Mesenteric fat pad (tissue), 1 donor: ENCODE measurements around the gene DCAF8. TPM values are rescaled to one million over a fixed set of nuclear protein-coding genes. Genes with fewer than 3 reads are reported as not detected.

Experiments
- DNase-seq: peaks from one replicate; pipeline ENCODE4 v3.0.0-alpha.2; 2020; ENCODE audit warnings: low spot score
- total RNA-seq: library from RNA; stranded (reverse); fragmentation: NEBNext Ultra II Directional; extraction: Animal tissue kit (Norgen Biotek cat#: 25700); gene quantifications from one replicate; pipeline ENCODE4 v1.2.1, GENCODE V29; 2021
- donor health status: DM: yes; HTN: yes; CAD: no.

Gene DCAF8
- total RNA-seq, 1 donor from 2014 or later = 127 TPM

DNA sequence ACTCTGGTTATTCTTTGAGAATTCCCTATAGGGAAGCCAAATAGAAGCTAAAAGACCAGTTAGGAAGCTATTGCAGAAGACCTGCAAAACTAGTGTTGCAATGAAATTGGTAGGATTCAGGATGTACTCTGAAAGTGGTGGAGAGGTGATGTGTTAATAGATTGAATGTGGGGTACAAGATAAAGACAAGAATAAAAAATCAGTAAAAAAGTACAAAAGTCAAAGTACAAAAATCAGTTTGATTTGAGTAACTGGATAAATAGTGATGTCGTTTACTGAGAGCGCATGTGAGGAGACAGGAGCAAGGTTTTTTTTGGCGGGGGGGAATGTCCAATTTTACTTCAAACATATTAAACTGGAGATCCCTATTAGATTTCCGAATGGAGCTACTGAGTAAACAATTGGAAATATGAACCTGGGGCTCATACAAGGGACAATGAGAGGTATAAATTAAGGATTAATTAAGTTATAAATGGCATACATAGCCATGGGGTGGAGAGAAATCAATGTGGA is 2.5 kb upstream of the DCAF8 start:
- no peak for DNase-seq

GRCh38 chr1:160261556-160261892 is 825 bp downstream of the DCAF8 start:
- DNase-seq = no peak

DNA sequence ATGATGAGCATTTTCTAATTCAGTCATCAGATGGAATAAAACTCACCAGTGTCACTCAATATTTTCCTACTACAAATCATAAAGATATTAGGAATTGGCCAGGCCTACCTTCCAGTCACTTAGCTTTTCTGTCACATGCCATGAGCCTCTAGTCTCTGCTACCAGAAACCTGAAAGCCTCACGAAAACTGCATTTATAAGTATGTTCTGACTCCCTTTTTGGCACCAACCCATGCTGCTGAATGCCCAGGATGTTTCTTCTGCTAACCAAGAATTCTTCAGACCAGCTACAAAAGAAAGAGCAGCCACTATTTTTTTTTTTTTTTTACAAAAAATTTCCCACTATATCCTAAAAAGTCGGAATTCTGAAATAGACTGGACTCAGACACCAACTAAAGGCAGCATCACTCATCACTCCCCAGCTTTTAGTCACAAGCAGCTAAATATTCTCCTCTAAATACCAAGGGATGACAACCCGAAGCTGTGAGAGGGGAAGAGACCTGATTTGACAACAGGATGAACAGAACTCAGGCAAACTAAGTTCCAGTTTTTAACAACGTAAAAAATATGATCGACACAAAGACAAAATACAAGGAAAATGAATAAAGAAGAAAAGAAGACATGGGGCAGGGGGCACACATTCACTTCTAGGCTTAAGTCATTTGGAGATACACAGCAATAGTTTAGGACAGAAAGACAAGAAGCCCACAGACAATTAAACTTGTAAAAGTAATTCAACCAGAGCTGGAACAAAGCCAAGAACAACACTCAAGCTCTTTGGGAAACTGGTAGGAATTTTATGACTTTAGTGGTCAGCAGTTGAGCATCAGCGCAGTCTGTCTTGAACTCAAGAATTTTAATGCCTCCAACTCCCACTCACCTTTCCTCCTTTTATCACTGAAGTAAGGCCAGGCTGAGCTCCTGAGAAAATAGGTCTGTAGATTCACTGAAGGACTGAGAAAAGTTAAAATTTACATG is 1.7 kb downstream of the DCAF8 start:
- DNase-seq = no peak

DNA sequence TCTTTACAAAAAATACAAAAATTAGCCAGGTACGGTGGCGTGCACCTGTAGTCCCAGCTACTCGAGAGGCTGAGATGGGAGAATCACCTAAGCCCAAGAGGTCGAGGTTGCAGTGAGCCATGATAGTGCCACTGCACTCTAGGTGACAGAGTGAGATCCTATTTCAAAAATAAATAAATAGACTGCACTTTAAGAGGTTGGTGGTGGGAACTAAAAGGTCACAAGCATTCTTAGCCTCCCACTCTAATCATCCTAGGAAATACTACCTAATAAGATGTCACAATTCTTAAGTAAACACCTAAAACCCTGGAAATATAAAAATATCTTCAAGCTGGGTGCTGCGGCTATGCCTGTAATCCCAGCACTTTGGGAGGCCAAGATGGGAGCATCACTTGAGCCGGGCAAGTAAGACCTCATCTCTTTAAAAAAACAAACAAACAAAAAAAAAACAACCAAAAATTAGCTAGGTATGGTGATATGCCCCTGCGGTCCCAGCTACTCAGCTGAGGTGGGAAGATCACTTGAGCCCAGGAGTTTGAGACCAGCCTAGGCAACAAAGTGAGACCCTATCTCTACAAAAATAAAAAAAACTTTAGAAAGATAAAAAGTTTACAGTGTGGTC is 4.1 kb downstream of the DCAF8 start:
- no peak for DNase-seq

- no peak for DNase-seq
These were observed 4.8 kb downstream of the DCAF8 start for GRCh38 chr1:160257411-160258015.

DNA sequence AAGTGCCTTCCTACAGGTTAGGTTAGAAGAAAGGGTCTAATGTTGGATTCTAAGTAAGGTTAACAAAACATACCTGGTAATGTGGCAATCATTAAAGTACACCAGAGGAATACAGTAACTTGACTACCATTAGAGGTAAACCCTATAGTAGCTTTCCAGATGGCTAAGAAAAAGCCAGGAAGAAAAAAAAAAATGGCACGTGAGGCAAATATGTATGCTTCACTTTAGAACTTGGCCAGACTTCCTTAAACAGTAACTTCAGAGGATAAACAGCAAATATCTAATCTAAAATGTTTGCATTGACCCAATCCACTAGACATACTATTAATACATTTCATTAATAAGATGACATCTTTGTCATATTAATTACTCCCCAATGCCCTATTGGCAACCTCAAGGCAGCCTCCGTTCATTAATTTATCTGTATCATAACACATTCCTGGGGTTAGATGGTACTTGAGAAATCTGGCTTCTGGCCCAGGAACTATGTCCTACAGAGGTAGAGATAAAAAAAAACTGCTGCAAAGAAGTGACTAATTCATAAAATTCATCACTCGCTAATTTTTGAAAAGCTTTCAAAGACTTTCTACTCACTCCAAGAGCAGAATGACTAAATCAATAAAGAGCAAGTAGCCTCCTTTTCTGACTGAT is 5.8 kb downstream of the DCAF8 start:
- no peak for DNase-seq

DNA sequence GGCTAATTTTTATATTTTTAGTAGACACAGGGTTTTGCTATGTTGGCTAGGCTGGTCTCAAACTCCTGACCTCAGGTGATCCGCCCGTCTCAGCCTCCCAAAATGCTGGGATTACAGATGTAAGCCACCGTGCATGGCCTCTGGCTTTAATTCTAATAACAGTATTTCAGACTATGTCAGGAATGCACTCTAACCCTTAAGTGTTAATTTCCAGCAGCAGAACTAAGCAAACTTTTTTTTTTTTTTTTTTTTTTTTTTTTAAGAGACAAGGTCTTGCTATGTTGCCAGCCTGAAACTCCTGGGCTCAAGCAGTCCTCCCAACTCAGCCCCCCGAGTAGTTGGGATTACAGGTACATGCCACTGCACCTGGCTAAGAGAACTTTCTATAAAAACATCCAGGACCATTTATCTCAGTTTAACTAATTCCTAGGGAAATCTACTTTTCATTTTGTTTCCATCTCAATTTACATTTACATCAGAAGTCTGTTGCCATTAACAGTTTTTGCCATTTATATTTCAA is 6.5 kb downstream of the DCAF8 start:
- no peak for DNase-seq

- no peak for DNase-seq
These were observed 10.4 kb downstream of the DCAF8 start for GRCh38 chr1:160251687-160252526.

- DNase-seq = no peak
These were observed 11.3 kb downstream of the DCAF8 start for GRCh38 chr1:160251011-160251410.

DNA sequence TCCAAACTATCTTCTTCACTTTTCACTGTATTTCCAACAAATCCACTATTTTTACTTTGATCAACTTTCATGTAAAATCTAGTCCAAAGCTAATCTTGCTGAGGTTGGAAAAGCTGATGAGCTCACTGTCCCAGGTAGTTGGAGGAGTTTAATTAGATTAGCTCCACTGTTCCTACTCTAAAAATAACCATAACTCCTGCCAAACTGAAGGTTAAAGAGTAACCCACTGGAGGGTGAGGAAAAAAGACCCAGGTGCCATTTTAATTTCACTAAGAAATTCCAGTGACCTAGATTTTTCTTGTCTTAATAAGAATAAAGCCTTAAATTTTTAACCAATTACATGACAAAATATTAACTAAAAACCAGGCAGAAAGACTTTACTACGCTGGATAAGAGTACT is 15.3 kb downstream of the DCAF8 start:
- no peak for DNase-seq

DNA sequence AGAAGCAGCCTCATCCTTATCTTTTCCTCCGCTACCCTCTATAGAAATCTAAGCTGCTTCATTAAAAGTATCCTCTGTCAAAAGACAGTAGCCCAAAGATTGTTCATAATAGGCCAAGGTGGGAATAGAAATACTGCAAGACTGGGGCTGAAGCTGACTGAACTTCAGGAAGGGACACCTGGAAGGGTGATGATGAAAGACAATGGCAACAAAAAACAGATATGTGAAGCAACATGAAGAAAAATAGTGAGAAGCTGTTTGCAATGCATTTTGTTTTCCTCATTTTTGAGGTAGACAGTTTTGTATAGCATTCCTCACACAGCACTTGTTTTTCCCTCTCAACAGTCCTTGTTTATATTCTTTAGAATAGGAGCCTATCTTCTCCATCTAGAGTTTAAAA is 16.9 kb downstream of the DCAF8 start:
- DNase-seq = no peak

GRCh38 chr1:160244209-160244608 is 18.1 kb downstream of the DCAF8 start:
- DNase-seq = no peak

DNA sequence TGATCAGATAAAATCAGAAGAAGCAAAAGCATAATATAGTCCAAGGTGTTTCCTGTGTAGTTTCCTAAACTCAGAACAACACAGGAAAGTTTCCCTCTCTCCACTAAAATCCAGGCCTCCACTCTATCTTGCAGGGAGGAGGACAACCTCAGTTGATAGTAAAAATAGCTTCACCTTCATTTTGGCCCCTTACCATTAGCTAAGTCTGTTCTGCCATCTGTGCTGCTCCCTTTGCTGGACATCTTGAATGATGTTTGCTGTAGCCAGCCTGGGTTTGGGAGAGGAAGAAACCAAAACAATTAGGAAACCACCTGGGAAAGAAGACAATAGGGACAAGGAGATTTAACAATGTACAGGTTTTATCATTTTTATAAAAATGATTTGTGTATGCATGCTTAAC is 18.6 kb downstream of the DCAF8 start:
- no peak for DNase-seq

GRCh38 chr1:160239582-160240299 is 22.6 kb downstream of the DCAF8 start:
- DNase-seq = no peak

DNA sequence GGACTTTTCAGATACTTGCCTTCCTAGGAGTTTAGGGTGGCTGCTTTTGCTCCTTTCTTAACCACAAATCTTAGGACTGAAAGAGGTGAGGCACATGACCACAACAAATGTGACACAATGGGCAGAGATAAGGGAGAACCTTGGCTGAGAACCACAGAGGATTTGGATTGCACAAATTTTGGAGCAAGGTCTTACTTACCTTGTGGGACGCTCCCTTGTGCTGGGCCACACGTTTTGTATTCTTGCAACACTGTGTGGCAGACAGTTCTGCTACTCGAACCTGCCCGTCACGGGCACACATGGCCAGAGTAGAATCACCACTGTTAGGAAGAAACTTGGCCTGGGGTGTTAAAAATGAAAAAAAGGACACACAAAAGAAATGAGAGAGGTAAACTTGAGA is 23.9 kb downstream of the DCAF8 start:
- no peak for DNase-seq

- no peak for DNase-seq
These were observed 24.8 kb downstream of the DCAF8 start for GRCh38 chr1:160237558-160237957.

DNA sequence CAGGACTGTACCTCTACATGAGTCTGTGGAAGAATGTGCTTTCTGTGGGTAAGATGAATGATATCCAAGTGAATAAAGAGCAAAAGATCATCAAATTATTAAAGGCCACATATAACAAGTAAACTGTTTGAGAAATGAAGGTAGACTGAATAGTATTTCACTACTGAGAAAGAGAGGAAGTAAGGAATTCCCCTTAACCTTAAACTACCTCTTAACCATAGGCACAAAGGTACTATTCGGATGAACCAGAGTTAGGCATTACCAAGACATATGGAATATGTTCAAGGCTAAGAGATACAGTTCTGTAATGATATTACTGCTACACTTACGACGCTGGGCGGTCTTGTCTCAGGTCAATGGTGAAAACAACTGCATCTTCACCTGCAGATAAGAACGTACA is 25.5 kb downstream of the DCAF8 start:
- no peak for DNase-seq

GRCh38 chr1:160232911-160233310 is 29.4 kb downstream of the DCAF8 start:
- DNase-seq = no peak

DNA sequence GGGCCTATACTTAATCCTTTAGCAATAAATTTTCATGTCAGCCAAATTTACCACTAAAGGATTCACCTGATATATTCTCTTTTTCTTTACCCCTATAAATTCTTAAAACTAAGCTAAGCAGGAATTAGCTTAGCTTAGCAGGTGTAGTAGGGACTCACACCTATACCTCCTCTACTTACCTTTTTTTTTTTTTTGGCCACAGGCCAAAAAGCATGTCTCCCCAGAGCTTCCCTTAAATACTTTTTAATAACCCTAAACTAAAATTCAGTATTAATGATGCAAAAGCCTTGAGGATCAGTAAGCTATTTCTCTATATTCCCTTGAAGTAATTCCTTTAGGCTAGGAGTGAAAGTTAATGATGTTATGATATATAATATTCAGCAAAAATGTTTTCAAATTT is 33.9 kb downstream of the DCAF8 start:
- DNase-seq = no peak

DNA sequence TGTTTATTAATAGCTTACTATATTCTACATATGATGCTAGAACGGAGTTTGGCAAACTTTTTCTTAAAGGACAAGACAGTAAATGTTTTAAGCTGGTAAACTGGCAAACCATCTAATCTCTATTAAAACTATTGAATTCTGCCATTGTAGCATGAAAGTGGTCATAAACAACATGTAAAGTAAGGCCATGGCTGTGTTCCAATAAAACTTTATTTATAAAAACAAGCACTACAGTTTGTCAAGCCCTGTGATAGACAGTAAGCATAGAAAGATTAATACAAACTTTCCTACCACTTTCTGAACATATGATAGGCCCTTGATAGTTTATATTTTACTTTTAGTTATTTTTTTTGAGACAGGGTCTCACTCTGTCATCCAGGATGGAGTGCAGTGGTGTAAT is 34.8 kb downstream of the DCAF8 start:
- no peak for DNase-seq
